GM19238 (cell line): ENCODE data around the gene DCAF5.
"Not testable (repeated sequence)": the region's sequence is repeated elsewhere in the genome, so short reads cannot be mapped to it uniquely, and the experiment has no call there.

Experiments
- DNase-seq: peaks from one replicate; pipeline ENCODE4 v3.0.0; 2011; ENCODE audit warnings: low spot score; ENCODE audit not compliant: insufficient read length

DCAF5 gene

DNA sequence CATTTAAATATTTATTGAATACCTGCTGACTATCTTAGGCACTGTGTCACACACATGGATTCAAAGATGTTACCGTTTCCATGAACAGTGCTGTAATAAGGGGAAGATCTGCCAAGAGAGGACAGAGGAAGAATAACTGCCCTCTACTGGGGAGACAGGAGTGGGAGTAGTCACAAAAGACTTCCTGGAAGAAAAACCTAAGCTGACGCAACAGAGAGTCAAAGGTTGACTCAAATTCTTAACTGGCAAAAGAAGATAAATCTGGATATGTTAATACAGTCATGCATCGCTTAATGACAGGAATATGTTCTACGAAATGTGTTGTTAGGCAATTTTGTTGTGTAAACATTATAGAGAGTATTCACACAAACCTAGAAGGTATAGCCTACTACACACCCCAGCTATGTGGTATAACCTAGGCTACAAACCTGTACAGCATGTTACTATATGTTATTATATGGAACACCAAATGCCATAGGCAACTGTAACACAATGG is 51.5 kb downstream of the DCAF5 start:
- no peak for DNase-seq

DNA sequence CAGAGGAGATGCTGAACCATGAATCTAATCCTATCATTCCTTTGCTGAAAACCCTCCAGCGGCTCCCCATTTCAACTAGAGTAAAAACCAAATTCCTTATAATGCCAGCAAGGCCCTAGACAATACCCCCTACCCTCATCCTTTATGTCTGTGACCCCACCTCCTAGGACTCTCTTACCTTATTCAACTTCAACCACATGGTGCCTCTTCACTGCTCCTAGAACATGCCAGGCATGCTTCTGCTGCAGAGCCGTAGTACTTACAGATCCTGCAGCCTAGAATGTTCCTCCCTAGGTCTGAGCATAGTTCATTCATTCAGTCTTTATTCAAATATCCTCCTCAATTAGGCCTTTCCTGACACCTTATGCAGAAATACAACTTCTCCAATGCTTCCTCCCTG is 54.9 kb downstream of the DCAF5 start:
- no peak for DNase-seq

DNA sequence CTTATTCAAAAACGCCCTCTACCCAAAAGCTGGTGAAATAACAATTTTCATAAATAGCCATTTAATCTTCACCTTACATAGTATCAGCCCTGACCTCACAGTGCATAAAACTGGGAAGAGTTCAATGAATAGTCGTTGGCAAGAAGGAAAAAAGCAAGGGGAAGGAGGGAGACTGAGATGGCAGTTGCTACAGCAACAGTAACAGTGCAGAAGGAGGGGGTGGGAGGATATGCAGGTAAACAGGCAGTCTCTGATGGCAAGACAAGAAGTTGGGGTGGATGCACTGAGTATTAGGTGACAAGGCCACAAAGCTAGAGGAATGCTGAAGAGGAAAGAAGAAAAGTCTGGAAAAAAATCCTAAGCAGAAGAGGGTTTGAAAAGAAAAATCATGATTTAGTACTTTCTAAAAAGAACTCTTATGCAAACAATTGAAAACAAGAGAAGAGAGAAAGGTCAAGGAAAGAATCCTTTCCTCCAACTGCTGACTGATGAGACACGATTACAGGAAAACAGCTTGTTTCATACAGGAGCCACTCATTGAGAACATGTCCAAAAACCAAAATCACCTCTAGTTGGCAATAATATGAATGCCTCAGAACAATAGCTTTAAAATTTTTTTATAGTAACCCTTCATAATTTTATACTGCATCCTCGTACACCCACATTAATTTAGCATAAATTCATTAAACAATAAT is 56.0 kb downstream of the DCAF5 start:
- DNase-seq, result no peak

- DNase-seq, result no peak
Measured at GRCh38 chr14:69096246-69096645, 56.7 kb downstream of the DCAF5 start.

GRCh38 chr14:69094481-69094880 is 58.4 kb downstream of the DCAF5 start:
- no peak for DNase-seq

GRCh38 chr14:69093631-69094421 is 59.1 kb downstream of the DCAF5 start:
- DNase-seq, result no peak

- DNase-seq, result no peak
Measured at GRCh38 chr14:69092840-69093422, 60.0 kb downstream of the DCAF5 start.

GRCh38 chr14:69091695-69092094 is 61.2 kb downstream of the DCAF5 start:
- DNase-seq, result no peak

GRCh38 chr14:69091006-69091405 is 61.9 kb downstream of the DCAF5 start:
- no peak for DNase-seq

- DNase-seq, result no peak
Measured at GRCh38 chr14:69090187-69090789, 62.6 kb downstream of the DCAF5 start.

GRCh38 chr14:69089046-69089445 is 63.9 kb downstream of the DCAF5 start:
- no peak for DNase-seq

DNA sequence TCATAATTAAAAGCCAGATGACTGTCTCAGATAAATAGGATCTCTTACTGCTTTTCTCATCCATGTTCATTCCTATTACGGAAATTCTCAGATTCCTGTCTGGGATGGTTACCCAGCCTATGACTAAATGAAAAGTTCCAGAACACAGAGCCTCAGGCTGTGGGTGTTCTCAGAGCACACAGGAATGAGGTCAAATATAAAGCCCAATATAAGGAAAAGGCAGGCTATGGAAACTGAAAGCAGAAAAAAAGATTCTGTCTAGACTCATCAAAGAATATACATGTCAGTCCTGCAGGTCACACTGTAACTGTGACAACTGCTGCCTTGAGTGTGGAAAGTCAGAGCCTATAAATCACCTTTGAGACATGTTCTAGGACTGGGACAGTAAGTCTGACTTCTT is 64.3 kb downstream of the DCAF5 start:
- DNase-seq, result no peak

DNA sequence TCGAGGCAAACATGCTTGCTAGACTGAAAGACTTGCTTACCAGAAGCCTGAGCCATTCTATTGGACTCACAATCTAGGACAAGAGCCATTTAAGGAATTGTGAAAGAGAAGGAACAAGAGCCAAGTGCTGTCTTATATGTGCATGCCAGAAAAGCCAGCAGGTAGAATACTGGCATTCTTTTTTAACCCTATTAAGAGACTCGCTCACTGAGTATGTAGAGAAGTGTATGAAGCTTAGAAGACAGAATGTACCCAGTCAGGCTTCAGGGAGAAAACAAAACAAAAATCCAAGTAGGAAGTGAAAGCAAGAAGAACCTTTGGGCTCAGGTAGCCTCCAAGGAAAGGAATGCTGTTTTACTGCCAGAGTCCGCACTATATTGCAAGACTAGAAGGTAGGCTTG is 65.9 kb downstream of the DCAF5 start:
- no peak for DNase-seq

DNA sequence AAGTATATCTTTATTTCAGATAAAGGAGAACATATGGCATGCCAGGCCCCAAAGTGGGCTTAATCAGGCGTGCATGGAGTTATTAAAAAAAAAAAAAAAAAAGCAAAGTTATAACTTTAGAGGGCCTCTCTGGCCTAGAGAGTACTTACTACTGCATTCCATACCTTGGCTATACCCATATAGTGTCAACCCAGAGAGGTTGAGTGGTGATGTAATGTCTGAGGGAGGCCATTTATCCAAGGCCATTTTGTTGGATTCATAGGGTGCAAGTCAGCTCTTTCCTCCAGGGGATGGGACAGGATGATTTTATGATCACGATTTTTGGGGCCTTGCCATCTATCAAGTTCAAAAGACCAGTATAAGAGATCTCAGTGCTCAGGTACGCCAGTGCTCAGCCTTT is 66.4 kb downstream of the DCAF5 start:
- no peak for DNase-seq

GRCh38 chr14:69084023-69084422 is 68.9 kb downstream of the DCAF5 start:
- no peak for DNase-seq

GRCh38 chr14:69083181-69083580 is 69.7 kb downstream of the DCAF5 start:
- no peak for DNase-seq

DNA sequence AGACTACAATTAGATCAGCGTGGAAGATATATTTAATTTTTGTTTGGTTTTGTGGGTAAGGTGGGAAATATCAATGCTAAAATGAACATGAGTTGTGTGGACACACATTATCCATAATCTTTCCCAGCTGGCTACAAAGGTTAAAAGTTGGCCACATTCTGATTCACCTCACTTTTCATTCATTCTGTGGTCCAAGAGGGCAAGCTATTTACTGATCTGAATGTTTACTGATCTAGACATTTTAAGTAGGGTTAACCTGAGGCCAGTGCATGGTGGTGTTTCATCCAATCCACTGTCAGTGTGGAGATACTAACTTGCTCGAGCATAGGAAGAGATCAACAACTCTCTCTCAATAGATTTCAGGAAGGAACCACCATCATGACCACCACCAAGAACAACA is 71.6 kb downstream of the DCAF5 start:
- DNase-seq, result no peak

DNA sequence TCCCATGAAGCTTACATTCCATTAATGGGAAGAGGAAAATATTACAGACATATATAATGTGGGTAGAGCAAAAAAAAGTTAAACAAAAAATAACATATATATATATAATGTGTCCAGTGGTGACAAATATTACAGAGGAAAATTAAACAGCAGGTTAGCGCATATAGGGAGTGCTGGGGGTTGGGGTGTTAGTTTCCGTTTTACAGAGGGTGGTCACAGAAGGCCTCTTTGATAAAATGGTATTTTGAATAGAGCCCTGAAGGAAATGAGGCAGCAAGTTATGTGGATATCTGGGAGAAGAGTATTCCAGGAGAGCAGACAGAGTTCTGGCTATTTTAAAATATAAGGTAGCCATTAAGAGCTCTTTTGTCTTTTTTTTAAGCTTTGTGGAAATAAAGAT is 73.2 kb downstream of the DCAF5 start:
- no peak for DNase-seq

DNA sequence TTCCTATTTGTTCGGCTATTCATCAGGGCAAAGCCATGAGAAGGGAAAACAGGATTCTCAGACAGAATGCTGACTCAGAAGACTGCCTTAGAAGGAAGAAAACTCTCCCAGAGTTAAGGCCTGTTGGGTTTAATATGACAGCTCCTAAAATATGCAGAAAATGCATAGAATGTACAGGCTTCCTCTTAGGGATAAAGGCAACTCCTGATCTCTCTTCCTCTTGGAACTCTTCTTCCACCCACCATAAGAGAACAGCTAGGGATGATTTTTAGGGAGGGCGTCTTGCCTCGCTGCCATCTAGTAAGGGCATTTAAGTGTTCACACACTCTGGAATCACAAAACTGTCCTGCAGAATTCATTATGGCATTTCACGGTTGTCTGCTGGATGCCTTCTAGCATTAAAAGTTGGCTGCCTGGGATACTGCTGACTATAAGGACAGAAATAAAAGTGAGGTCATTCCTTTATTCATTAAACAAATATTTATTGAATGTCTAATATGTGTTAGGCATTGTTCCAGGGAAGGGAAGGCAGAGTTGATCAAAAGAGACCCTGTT is 73.7 kb downstream of the DCAF5 start:
- DNase-seq, result no peak

GRCh38 chr14:69077841-69078240 is 75.1 kb downstream of the DCAF5 start:
- DNase-seq, result no peak

GRCh38 chr14:69077185-69077584 is 75.7 kb downstream of the DCAF5 start:
- not testable (repeated sequence) for DNase-seq

- DNase-seq, result no peak
Measured at GRCh38 chr14:69076341-69076740, 76.6 kb downstream of the DCAF5 start.
